GM18909 (cell line): ENCODE measurements around the gene ENTR1.

Source experiments
- ATAC-seq: cut with Tn5 transposase; IDR thresholded peaks from one replicate; pipeline ENCODE4 v1.9.1; 2021; ENCODE audit warnings: mild to moderate bottlenecking; ENCODE audit not compliant: unreplicated experiment, poor library complexity

The ENTR1 gene

GRCh38 chr9:136380381-136380780 is 30.0 kb downstream of the ENTR1 start:
- ATAC-seq = no peak

- ATAC-seq = no peak
Measured at GRCh38 chr9:136379891-136380290, 30.5 kb downstream of the ENTR1 start.

- ATAC-seq = no peak
Measured at GRCh38 chr9:136379401-136379800, 31.0 kb downstream of the ENTR1 start.

- ATAC-seq = no peak
Measured at GRCh38 chr9:136379003-136379287, 31.5 kb downstream of the ENTR1 start.

DNA sequence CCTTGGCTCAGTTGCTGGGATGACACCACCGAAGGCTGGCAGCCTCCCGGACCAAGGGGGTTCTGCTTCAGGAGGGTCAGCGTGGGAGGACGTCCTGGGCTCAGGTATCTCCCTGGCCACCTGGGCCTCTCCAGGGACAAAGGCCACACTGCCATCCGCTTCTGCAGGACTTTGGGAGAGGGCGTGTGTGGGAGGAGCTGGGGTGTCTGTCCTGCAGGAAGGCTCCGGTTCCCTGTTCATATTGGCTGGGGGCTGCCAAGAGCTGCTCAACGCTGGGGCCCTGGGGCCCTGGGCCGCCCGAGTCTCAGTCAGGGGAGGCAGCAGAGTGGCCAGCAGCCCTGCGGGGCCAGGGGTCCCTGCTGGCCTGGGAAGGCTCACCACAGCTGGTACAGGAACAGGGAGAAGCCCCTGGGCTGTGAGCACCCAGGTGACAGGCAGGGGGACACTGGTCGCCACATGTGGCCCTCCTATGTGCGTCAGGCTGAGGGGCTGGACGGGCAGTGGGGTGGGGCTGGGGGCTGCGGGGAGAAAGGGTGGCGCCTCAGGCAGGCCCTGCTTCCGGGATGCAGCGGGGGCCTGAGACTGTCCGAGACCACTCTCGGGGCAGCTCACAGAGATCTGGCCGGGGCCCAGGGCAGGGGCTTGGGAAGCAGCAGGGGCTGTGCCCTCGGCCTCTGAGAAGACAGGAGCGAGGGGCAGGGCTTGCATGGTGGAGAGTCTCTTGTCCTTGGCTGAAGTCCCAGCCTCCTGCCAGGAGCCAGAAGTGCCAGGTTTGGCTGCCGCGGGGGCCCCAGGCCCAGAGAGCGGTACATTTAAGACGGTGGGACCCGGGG is 32.0 kb downstream of the ENTR1 start:
- no peak for ATAC-seq

DNA sequence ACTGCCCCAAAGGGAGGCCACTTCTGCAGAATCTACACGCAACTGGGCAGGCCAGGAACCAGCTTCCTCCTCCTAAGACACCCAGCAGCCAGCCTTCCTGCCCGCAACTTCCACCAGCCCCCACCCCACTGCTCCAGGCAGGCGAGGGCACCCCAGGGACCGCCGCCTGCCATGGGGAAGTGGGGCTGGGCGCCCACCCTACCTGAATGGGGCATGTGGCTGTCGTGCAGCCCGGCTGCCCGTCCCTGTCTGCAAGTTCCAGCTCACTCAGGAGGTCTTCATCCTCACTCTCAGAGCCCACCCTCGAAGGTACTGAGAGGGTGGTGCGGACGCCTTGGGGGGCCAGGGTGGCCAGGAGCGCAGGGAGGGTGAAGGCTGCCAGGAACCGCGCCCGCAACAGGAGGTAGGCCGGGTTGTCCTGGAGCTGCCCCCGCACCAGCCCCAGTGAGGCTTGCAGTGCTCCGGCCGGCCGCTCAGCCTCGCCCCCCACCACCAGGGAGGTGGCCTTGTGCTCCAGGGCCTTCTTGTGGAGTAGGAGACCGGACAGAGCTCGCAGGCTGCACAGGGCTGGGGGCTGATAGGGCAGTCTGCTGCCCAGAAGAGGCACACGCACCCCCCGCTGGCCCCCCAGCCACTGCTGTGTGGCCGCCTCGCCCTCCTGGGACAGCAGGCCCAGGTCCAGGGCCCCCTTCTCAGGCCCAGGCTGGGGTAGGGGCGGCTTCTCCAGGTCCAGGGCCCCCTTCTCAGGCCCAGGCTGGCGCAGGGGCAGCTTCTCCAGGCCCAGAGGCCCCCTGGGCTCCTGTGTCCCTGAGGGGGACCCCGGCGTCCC is 32.9 kb downstream of the ENTR1 start:
- ATAC-seq = no peak

DNA sequence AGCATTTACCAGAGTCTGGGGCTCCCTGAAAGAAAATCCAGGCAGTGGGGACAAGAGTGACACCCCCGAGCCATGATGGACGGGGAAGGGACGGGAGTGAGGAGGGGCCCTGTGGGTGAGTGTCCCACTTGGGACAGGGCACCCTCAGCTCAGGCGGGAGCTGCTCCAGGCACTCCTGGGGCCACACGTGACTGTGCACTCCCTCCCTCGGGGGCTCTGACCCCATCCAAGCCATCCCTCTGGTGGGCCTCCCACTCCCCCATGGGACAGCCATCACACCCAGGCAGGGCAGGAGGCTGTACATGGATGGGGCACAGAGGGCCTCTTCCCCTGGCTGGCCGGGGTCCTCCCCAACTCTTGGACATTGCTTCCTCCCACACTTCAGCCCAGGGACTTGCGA is 34.0 kb downstream of the ENTR1 start:
- ATAC-seq = no peak

DNA sequence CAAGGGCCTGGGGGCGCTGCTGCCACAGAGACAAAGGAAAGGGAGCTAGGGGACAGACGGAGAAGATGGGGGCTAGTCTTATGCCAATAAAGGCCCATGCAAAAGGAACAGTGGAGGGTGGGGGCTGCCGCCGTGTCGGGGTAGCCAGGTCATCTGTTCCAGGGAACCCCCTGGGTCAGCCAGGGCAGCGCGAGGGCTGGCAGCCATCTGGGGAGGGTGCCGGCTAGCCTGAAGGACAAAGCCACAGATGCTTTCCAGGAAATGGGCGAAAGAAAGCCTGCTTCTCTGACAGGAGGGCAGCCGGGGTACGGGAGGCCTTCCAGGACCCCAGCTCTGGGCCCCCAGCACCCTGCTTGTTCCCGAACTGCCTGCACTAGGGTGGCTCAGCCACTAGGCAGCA is 35.3 kb downstream of the ENTR1 start:
- ATAC-seq = no peak

- ATAC-seq = no peak
Measured at GRCh38 chr9:136374183-136374575, 36.2 kb downstream of the ENTR1 start.

DNA sequence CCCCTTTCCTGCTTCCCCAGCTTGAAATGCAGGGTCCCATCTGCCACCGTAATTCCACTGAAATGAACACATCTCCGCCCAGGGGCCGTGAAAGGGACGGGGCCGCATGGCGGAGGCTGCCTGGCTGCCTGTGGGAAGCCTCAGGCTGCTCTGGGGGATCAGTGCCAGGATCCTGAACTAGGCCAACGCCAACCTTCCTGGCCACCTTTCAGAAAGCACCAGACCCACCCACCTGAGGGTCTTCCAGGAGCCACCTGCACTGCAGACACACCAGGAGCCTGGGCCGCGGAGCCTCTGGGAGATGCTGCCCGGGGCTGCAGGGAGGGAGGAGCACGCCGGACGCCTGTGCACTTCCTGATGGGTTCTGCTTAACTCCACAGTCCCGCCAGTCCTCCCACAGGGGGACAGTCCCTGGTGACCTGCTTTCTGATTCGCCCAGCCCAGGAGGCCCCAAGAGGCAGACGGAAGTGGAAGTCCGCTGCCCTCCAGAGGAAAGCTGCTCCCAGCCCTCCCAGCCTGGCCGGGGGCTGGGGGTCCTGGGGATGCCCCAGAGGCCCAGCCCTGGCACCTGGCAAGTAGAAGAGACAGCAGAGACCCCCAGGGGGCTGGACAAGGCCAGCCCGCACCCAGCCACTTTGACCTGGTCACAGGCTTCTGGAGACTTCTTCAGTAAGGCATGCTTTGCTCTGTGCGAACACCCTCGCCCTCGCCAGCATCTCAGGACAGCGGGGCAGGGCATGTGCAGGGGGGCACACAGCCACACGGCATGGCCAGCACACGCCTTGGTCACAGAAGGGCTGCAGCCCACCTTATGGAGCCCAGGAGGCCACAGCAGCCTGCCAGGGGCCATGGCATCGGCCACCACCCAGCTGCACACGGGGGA is 36.9 kb downstream of the ENTR1 start, which contains the start of gene CARD9:
TSS of gene CARD9 (minus strand) at position 370 of the 883 bp plus-strand sequence. CDS start 1,591 bp downstream, outside the sequence.
- ATAC-seq = no peak

GRCh38 chr9:136372561-136373299 is 37.7 kb downstream of the ENTR1 start:
- no peak for ATAC-seq

- ATAC-seq = no peak
Measured at GRCh38 chr9:136372006-136372405, 38.4 kb downstream of the ENTR1 start.

- no peak for ATAC-seq
Measured at GRCh38 chr9:136371533-136371880, 38.9 kb downstream of the ENTR1 start.

GRCh38 chr9:136370687-136371532 is 39.5 kb downstream of the ENTR1 start:
- no peak for ATAC-seq

- no peak for ATAC-seq
Measured at GRCh38 chr9:136370037-136370436, 40.4 kb downstream of the ENTR1 start.

GRCh38 chr9:136368190-136368589 is 42.2 kb downstream of the ENTR1 start:
- no peak for ATAC-seq

DNA sequence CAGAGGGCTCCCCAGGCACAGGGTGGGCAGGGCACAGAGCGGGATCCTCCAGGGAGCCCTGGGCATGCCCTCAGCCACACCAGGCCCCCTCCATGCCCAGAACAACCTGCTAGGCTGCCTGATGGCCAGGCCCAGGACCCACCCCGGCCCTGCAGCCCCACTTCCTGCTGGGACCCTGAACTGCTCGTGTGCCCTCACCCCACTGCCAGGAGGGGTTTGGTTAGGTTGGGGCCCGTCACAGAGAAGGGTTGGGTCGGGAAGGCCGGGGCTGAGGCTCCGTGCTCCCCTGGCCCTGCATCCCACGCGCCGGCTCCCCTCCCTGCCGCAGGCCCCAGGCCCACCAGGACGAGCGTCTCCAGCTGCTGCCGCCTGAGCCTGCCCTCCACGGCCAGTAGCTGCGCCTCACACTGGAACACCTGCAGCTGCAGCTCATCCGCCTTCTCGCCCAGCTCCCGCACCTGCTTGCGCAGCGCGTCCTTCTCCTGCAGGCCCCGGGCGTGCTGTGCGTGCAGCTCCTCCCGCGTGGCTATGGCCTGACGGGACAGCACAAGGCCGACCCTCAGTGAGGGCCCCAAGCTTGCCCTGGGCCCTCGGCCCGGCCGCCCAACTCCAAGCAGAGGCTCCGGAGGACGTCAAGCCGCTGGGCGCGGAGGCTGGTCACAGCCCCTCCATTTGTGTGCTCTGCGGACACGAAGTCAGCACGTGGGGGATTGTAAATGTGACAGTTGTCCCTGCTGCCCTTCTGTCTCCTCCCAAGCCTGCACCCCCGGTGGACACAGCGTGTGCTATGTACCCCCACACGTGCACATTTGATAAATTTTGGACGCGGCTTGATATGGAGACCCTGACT is 42.9 kb downstream of the ENTR1 start:
- ATAC-seq = no peak

DNA sequence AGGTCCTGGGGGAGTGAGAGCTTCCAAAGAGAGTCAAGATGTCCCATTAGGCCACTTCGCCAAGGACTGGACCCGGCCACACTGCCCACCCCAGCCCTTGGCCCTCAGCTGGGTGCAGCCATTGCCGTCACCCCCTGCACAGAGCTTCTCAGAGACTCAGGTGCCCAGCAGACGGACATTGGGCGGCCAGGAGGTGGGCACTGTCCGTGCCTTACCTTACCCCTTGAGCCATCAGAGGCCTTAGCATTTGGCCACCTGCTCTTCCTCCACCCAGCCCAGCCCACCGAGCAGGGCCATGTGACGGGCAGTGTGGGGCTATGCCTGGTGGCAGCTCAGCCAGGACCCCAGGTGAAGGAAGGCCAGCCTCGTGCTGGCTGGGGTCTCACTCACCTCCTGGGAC is 43.6 kb downstream of the ENTR1 start:
- no peak for ATAC-seq
